K562 (cell line): ENCODE measurements around the gene KLHL28. TPM values are rescaled to one million over a fixed set of nuclear protein-coding genes. Genes with fewer than 3 reads are reported as not detected.
A peak's percentile ranks its signal among the peaks of the same experiment; 100 is the strongest.

Experiments used
- ATAC-seq: fragments of 200-7000 bp; cut with Tn5 transposase; 3 replicates; pipeline ENCODE4 v1.9.1; 2020; ENCODE audit warnings: moderate library complexity
- BruUV-seq: library from RNA; stranded (reverse); fragments of 400-500 nt; replicated peaks from 2 replicates; lab custom pipeline; 2021; lab: Mats Ljungman, UMichigan
- CTCF ChIA-PET: fragments of 300-600 bp; formaldehyde crosslinking; extraction: SDS; loops from one replicate; lab custom pipeline; 2021; ENCODE audit warnings: low intra/inter-chr PET ratio; lab: Yijun Ruan, JAX
- POLR2A ChIA-PET: fragments of 300-600, 350-650 bp; sonication (Branson Sonifier 250); formaldehyde crosslinking; extraction: SDS; loops from one replicate; lab custom pipeline; 2021; ENCODE audit warnings: antibody characterized with exemption, inconsistent platforms; lab: Yijun Ruan, JAX
- DNase-seq, 4 experiments: peaks; one replicate each; pipeline versions ENCODE4 v3.0.0 to v3.0.0-alpha.2; 2011 to 2018; ENCODE audit warnings: low spot score in 3 of 4, mixed read lengths in 3 of 4; ENCODE audit errors: extremely low read depth in 1 of 4
- FAIRE-seq: peaks from 2 replicates; lab custom pipeline; 2011; peaks lifted over from hg19 to GRCh38; lab: Jason Lieb, UNC
- H2AFZ ChIP-seq: 2 replicates; pipeline ENCODE4 v1.6.0; 2011; ENCODE audit warnings: low read depth, low read length, control low read depth, inconsistent platforms
- H3K27ac ChIP-seq: fragments of 200-600 bp; 3 replicates; pipeline ENCODE4 v1.8.0; 2011; ENCODE audit warnings: low read depth, mild to moderate bottlenecking, control low read depth, inconsistent platforms, low read length, moderate library complexity, mixed read lengths; ENCODE audit errors: extremely low read depth
- H3K27me3 ChIP-seq, 2 experiments: fragments of 300-600 bp in 1 of 2; 2 replicates in 1 of 2; 3 replicates in 1 of 2; pipeline versions ENCODE4 v1.6.0 to v1.8.0; 2011; ENCODE audit warnings: inconsistent platforms in 2 of 2, low read length in 2 of 2, mild to moderate bottlenecking in 1 of 2, mixed read lengths in 1 of 2, moderate library complexity in 1 of 2; ENCODE audit not compliant: control insufficient read depth in 2 of 2, insufficient read depth in 2 of 2
- H3K36me3 ChIP-seq: fragments of 300-600 bp; 3 replicates; pipeline ENCODE4 v1.8.0; 2011; ENCODE audit warnings: mild to moderate bottlenecking, low read length, inconsistent platforms; ENCODE audit not compliant: control insufficient read depth, insufficient read depth
- H3K4me1 ChIP-seq, 2 experiments: fragments of 200-600 bp in 1 of 2; replicated peaks in 1 of 2; 2 replicates in 1 of 2; 3 replicates in 1 of 2; pipeline versions ENCODE4 v1.5.1 to v1.8.0; 2011; ENCODE audit warnings: inconsistent platforms in 2 of 2, low read length in 2 of 2, mild to moderate bottlenecking in 1 of 2, mixed read lengths in 1 of 2, moderate library complexity in 1 of 2; ENCODE audit not compliant: control insufficient read depth in 2 of 2, insufficient read depth in 2 of 2
- H3K4me2 ChIP-seq: 2 replicates; pipeline ENCODE4 v1.6.1; 2011; ENCODE audit warnings: low read length, control low read depth, inconsistent platforms, mixed read lengths; ENCODE audit not compliant: insufficient read depth
- H3K4me3 ChIP-seq: fragments of 200-600 bp; sonication (generic), shearing (Covaris generic); 2 replicates; pipeline ENCODE4 v1.5.1; 2016; ENCODE audit warnings: control low read depth, inconsistent platforms
- H3K79me2 ChIP-seq: fragments of 200-600 bp; 3 replicates; pipeline ENCODE4 v1.8.0; 2011; ENCODE audit warnings: low read length, inconsistent platforms; ENCODE audit not compliant: control insufficient read depth, insufficient read depth
- H3K9ac ChIP-seq, 2 experiments: 2 replicates each; pipeline versions ENCODE4 v1.6.0 to v1.6.1; 2011; ENCODE audit warnings: low read depth in 2 of 2, low read length in 2 of 2, control low read depth in 1 of 2, inconsistent platforms in 1 of 2, mild to moderate bottlenecking in 1 of 2, mixed read lengths in 1 of 2; ENCODE audit not compliant: insufficient read depth in 1 of 2
- H3K9me1 ChIP-seq: one replicate; pipeline ENCODE4 v1.6.0; 2011; ENCODE audit warnings: inconsistent platforms, mild to moderate bottlenecking, low read length, moderate library complexity; ENCODE audit not compliant: control insufficient read depth, insufficient read depth
- H3K9me3 ChIP-seq: replicated peaks from 2 replicates; pipeline ENCODE4 v1.5.1; 2011; ENCODE audit warnings: low read depth, low read length, inconsistent platforms; ENCODE audit not compliant: control insufficient read depth, insufficient read depth
- H4K20me1 ChIP-seq: replicated peaks from 2 replicates; pipeline ENCODE4 v1.6.1; 2011; ENCODE audit warnings: low read length, inconsistent platforms, mixed read lengths; ENCODE audit not compliant: control insufficient read depth, insufficient read depth
- ARID4B ChIP-seq: sonication (generic); formaldehyde crosslinking; IDR thresholded peaks from 2 replicates; pipeline ENCODE4 v1.8.0; 2022; ENCODE audit warnings: mild to moderate bottlenecking, missing genetic modification reagents
- HCFC1 ChIP-seq: IDR thresholded peaks from 2 replicates; pipeline ENCODE4 v1.6.1; 2012; ENCODE audit warnings: low read depth, low read length, improper control_type of control experiment
- MAFF ChIP-seq: IDR thresholded peaks from 2 replicates; pipeline ENCODE4 v1.6.1; 2012; ENCODE audit warnings: low read length, improper control_type of control experiment
- MBD1 ChIP-seq: fragments of 250-450 bp; sonication (Bioruptor Pico); IDR thresholded peaks from 2 replicates; pipeline ENCODE4 v1.8.0; 2022; ENCODE audit warnings: inconsistent platforms
- PBX2 ChIP-seq, 2 experiments: IDR thresholded peaks in 1 of 2; conservative IDR thresholded peaks in 1 of 2; 2 replicates each; pipeline ENCODE4 v1.6.1; 2016; ENCODE audit warnings: low read depth in 2 of 2, mild to moderate bottlenecking in 1 of 2, missing compliant biosample characterization in 1 of 2, missing genetic modification characterization in 1 of 2, moderate library complexity in 1 of 2
- SMAD1 ChIP-seq: fragments of 150-350 bp; IDR thresholded peaks from 2 replicates; pipeline ENCODE4 v1.6.1; 2014; ENCODE audit warnings: low read length, low read depth; ENCODE audit not compliant: partially characterized antibody
- SMARCA4 ChIP-seq: fragments of 450-650 bp; IDR thresholded peaks from 2 replicates; pipeline ENCODE4 v1.6.1; 2016
- ZNF121 ChIP-seq: sonication (generic); formaldehyde crosslinking; conservative IDR thresholded peaks from 2 replicates; pipeline ENCODE4 v1.8.0; 2022; ENCODE audit warnings: missing genetic modification reagents
- ZNF512 ChIP-seq: IDR thresholded peaks from 2 replicates; pipeline ENCODE4 v1.6.1; 2016; ENCODE audit warnings: missing genetic modification characterization, missing compliant biosample characterization
- WGBS: fragments of 100-300 bp; shearing (Covaris generic); methylation state at CpG from one replicate; pipeline ENCODE4 v1.1.6; 2016; ENCODE audit warnings: low coverage, mixed read lengths; ENCODE audit not compliant: insufficient coverage; ENCODE audit errors: missing lambda C conversion rate; 5-methylcytosine and 5-hydroxymethylcytosine counted together
- in situ Hi-C: fragments of 300-500 bp; cut with MboI; formaldehyde crosslinking; loops from 4 replicates; pipeline ENCODE4 v1.15.0; 2018; ENCODE audit warnings: inconsistent platforms, mixed read lengths
- intact Hi-C: fragments of 100-400 bp; cut with micrococcal nuclease; formaldehyde crosslinking; loops from 2 replicates; pipeline ENCODE4 v1.14.2; 2022
- polyA plus RNA-seq, 8 experiments: library from polyadenylated mRNA; depleted of rRNA in 4 of 8; stranded (reverse) in 5 of 8; unstranded in 3 of 8; fragments of >200 nt; fragmentation: Nextera tagmentation in 2 of 8; fragmentation: Illumina TruSeq in 1 of 8; extraction: Ambion mirVana in 2 of 8; extraction: Trizol in 1 of 8; gene quantifications; 2 replicates each; pipeline versions ENCODE4 v1.2.1 to v1.2.3, GENCODE V29; 2011 to 2014; ENCODE audit warnings: inconsistent platforms in 1 of 8, missing spikeins in 1 of 8
- total RNA-seq, 7 experiments: library from RNA; depleted of rRNA in 6 of 7; stranded (reverse); fragments of >200 nt in 6 of 7; fragmentation: Illumina TruSeq in 2 of 7; extraction: Trizol in 2 of 7; gene quantifications; 2 replicates each; pipeline versions ENCODE4 v1.2.1 to v1.2.3, GENCODE V29; 2011 to 2021; ENCODE audit warnings: low replicate concordance in 1 of 7

Gene KLHL28
- total and polyA plus RNA-seq, 9 of the 15 experiments (the other 6 are each of a cell fraction or from before 2014, with no cell fraction given): 1.1 to 7.5 (median 4.7) TPM

- no peak for TF ChIP-seq SMARCA4
- TF ChIP-seq HCFC1: no peak
These were observed 2.2 kb downstream of the KLHL28 start (continued) for GRCh38 chr14:44959538-44959937.

GRCh38 chr14:44956866-44957265 is 4.9 kb downstream of the KLHL28 start:
- ATAC-seq: no peak
- intact Hi-C loops: no loop called here
- H2AFZ ChIP-seq: no peak overlapping the region
- H4K20me1 ChIP-seq: 0 out of 2 replicates have a peak, but pooled peaks cover 6% of the 10 kb centered on the region
- no peak for TF ChIP-seq ARID4B (CRISPR knock-in tag)
- TF ChIP-seq PBX2 (CRISPR knock-in tag; IDR thresholded peaks at IDR 0.05; ENCODE audit: low read depth): no peak
- no peak for TF ChIP-seq PBX2 (tag; conservative IDR thresholded peaks at IDR 0.05; ENCODE audit: low read depth)
- TF ChIP-seq ZNF512 (tag): no peak
- TF ChIP-seq SMAD1: no peak
- peak; percentile 46; the same call in 1 of the 2 replicates for TF ChIP-seq ZNF121 (CRISPR knock-in tag)
- TF ChIP-seq MBD1 (CRISPR knock-in tag): no peak
- TF ChIP-seq MAFF: no peak
- TF ChIP-seq, all 486 proteins: peak for 1
- no peak for DNase-seq
- no peaks in the 10 kb centered on the region for H3K9me1 ChIP-seq
- no TSS peak for BruUV-seq
- CTCF ChIA-PET: no interaction called here
- H3K9me3 ChIP-seq: no peaks in the 10 kb centered on the region
- 100% methylated on average over 2 of the region's 3 CpGs for WGBS
- no peaks in the 10 kb centered on the region for H3K36me3 ChIP-seq
- FAIRE-seq: no peak
- no peak overlapping the region for H3K9ac ChIP-seq
- in situ Hi-C loops: no loop called here
- no peaks in the 10 kb centered on the region for H3K4me1 ChIP-seq
- H3K4me2 ChIP-seq: no peak overlapping the region
- no peak overlapping the region for H3K4me3 ChIP-seq
- POLR2A ChIA-PET: interaction anchor here (0.9 kb wide), 1 partner anchor 108 kb away, joined by 3 read pairs; no protein-coding TSS in a partner anchor
- H3K79me2 ChIP-seq: peaks cover 57% of the 10 kb centered on the region
- H3K27me3 ChIP-seq: no peaks in the 10 kb centered on the region
- no peak overlapping the region for H3K27ac ChIP-seq
